Breast epithelium (tissue), 3 donors: ENCODE measurements around the gene NR2F2.

Source experiments
- POLR2A ChIP-seq: fragments of 450-650 bp; IDR thresholded peaks from one replicate; pipeline ENCODE4 v1.6.1; 2016; ENCODE audit warnings: antibody characterized with exemption, mild to moderate bottlenecking, moderate library complexity
- POLR2AphosphoS5 ChIP-seq, 3 donors: sonication (generic); formaldehyde crosslinking; IDR thresholded peaks; one replicate each; pipeline ENCODE4 v1.6.1; 2017; ENCODE audit warnings: antibody characterized with exemption in 3 of 3
- TF ChIP-seq, protein P1 (sequence below), 3 donors: fragments of 450-650 bp; IDR thresholded peaks; one replicate each; pipeline ENCODE4 v1.5.1; 2016 to 2017; ENCODE audit warnings: antibody characterized with exemption in 3 of 3, mild to moderate bottlenecking in 3 of 3, moderate library complexity in 3 of 3

DNA sequence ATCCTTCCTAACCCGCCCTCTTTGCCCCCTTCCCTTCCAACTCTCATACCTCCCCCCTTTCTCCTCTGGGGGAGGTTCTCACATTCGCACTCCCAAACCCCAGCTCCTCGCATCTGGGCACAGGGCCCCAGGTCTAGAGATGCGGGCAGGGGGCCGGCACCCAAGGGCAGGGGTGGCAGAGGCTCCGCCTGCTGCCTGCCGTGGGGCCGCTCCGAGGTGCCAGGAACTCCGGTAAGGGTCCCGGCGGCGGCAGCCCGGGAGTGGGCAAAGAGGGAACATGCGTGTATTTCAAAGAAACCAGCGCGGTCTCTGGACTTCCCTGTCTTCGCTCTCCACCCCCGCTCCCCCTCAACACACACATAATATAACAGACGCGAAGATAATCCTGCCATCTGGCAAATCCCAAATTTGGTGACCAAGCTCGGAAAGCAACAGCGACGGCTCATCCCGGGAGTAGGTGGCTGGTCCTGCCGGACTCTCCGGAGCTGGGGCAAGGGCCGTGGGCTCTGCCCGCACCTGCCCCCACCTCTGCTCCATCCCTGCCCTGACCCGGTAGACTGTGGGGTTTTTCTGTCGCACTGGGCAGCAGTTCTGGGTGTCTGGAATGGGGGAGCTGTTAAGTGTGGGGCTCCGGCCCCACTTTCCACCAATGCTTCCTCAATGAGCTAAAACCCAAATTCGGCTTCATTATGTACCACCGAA lies 31.0 kb downstream of the NR2F2 start:
- TF ChIP-seq, protein P1, sequence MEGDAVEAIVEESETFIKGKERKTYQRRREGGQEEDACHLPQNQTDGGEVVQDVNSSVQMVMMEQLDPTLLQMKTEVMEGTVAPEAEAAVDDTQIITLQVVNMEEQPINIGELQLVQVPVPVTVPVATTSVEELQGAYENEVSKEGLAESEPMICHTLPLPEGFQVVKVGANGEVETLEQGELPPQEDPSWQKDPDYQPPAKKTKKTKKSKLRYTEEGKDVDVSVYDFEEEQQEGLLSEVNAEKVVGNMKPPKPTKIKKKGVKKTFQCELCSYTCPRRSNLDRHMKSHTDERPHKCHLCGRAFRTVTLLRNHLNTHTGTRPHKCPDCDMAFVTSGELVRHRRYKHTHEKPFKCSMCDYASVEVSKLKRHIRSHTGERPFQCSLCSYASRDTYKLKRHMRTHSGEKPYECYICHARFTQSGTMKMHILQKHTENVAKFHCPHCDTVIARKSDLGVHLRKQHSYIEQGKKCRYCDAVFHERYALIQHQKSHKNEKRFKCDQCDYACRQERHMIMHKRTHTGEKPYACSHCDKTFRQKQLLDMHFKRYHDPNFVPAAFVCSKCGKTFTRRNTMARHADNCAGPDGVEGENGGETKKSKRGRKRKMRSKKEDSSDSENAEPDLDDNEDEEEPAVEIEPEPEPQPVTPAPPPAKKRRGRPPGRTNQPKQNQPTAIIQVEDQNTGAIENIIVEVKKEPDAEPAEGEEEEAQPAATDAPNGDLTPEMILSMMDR (IDR thresholded peaks at IDR 0.05) = no peak
- TF ChIP-seq POLR2AphosphoS5 (IDR thresholded peaks at IDR 0.05) = no peak
- no peak for TF ChIP-seq POLR2A
